ENCODE data around the gene MAFG. TPM values are rescaled to one million over a fixed set of nuclear protein-coding genes. Genes with fewer than 3 reads are reported as not detected.
A peak's percentile ranks its signal among the peaks of the same experiment; 100 is the strongest.

MAFG gene
- total RNA-seq, 1 donor from 2014 or later, result 23.6 TPM

- DNase-seq (ENCODE audit: low spot score), result no peak
- H3K9me3 Mint-ChIP-seq (ENCODE audit: unreplicated experiment), result no peaks in the 10 kb centered on the region
- peaks cover 6% of the 10 kb centered on the region for H3K36me3 Mint-ChIP-seq (ENCODE audit: low read depth, unreplicated experiment)
Measured at GRCh38 chr17:81879121-81879520, 48.4 kb downstream of the MAFG start.

GRCh38 chr17:81878294-81878693, 49.2 kb downstream of the MAFG start:
- DNase-seq (ENCODE audit: low spot score), result no peak
- TF ChIP-seq CTCF (IDR thresholded peaks at IDR 0.05; ENCODE audit: unreplicated experiment), result no peak
- no peak overlapping the region for H3K4me3 Mint-ChIP-seq (ENCODE audit: unreplicated experiment)

More at GRCh38 chr17:81879121-81879520, 48.4 kb downstream of the MAFG start:
- TF ChIP-seq CTCF (IDR thresholded peaks at IDR 0.05; ENCODE audit: unreplicated experiment), result no peak
- Mint-ChIP-seq H3K27me3 (ENCODE audit: unreplicated experiment) (peaks cover 1% of the 10 kb centered on the region), H3K4me1 (ENCODE audit: unreplicated experiment) (no peaks in the 10 kb centered on the region), H3K27ac (ENCODE audit: unreplicated experiment) (peak overlapping the region; percentile 43), H3K4me3 (ENCODE audit: unreplicated experiment) (no peak overlapping the region)

GRCh38 chr17:81877569-81877968, 50.0 kb downstream of the MAFG start:
- no peak for DNase-seq (ENCODE audit: low spot score)
- H3K27me3 Mint-ChIP-seq (ENCODE audit: unreplicated experiment), result peaks cover 1% of the 10 kb centered on the region
- H3K4me1 Mint-ChIP-seq (ENCODE audit: unreplicated experiment), result no peaks in the 10 kb centered on the region
- TF ChIP-seq CTCF (IDR thresholded peaks at IDR 0.05; ENCODE audit: unreplicated experiment), result no peak
- no peaks in the 10 kb centered on the region for H3K9me3 Mint-ChIP-seq (ENCODE audit: unreplicated experiment)
- peaks cover 4% of the 10 kb centered on the region for H3K36me3 Mint-ChIP-seq (ENCODE audit: low read depth, unreplicated experiment)
- no peak overlapping the region for H3K27ac Mint-ChIP-seq (ENCODE audit: unreplicated experiment)
- H3K4me3 Mint-ChIP-seq (ENCODE audit: unreplicated experiment), result peak overlapping the region; percentile 39

More at GRCh38 chr17:81878294-81878693, 49.2 kb downstream of the MAFG start:
- H3K36me3 Mint-ChIP-seq (ENCODE audit: low read depth, unreplicated experiment), result peaks cover 4% of the 10 kb centered on the region
- no peak overlapping the region for H3K27ac Mint-ChIP-seq (ENCODE audit: unreplicated experiment)
- peaks cover 1% of the 10 kb centered on the region for H3K27me3 Mint-ChIP-seq (ENCODE audit: unreplicated experiment)
- H3K4me1 Mint-ChIP-seq (ENCODE audit: unreplicated experiment), result no peaks in the 10 kb centered on the region
- H3K9me3 Mint-ChIP-seq (ENCODE audit: unreplicated experiment), result no peaks in the 10 kb centered on the region

- peak; percentile 91 for DNase-seq (ENCODE audit: low spot score)
- Mint-ChIP-seq H3K27me3 (ENCODE audit: unreplicated experiment) (peaks cover 17% of the 10 kb centered on the region), H3K9me3 (ENCODE audit: unreplicated experiment) (no peaks in the 10 kb centered on the region), H3K36me3 (ENCODE audit: low read depth, unreplicated experiment) (peaks cover 3% of the 10 kb centered on the region), H3K4me1 (ENCODE audit: unreplicated experiment) (peaks cover 3% of the 10 kb centered on the region), H3K4me3 (ENCODE audit: unreplicated experiment) (peak overlapping the region; percentile 89), H3K27ac (ENCODE audit: unreplicated experiment) (peak overlapping the region; percentile 83)
- no peak for TF ChIP-seq CTCF (IDR thresholded peaks at IDR 0.05; ENCODE audit: unreplicated experiment)
Measured at GRCh38 chr17:81871387-81872230, 55.9 kb downstream of the MAFG start.

- DNase-seq (ENCODE audit: low spot score), result no peak
- H3K4me3 Mint-ChIP-seq (ENCODE audit: unreplicated experiment), result peak within 1 kb of the TSS; percentile 93
- peaks cover 3% of the 10 kb centered on the region for H3K36me3 Mint-ChIP-seq (ENCODE audit: low read depth, unreplicated experiment)
- no peak for TF ChIP-seq CTCF (IDR thresholded peaks at IDR 0.05; ENCODE audit: unreplicated experiment)
- peaks cover 3% of the 10 kb centered on the region for H3K4me1 Mint-ChIP-seq (ENCODE audit: unreplicated experiment)
- peaks cover 17% of the 10 kb centered on the region for H3K27me3 Mint-ChIP-seq (ENCODE audit: unreplicated experiment)
- peak within 1 kb of the TSS; percentile 84 for H3K27ac Mint-ChIP-seq (ENCODE audit: unreplicated experiment)
- H3K9me3 Mint-ChIP-seq (ENCODE audit: unreplicated experiment), result no peaks in the 10 kb centered on the region
Measured at GRCh38 chr17:81870981-81871386, 56.6 kb downstream of the MAFG start, which contains the start of gene ARHGDIA. Gene ARHGDIA (minus strand): TSS chr17:81871337. CDS start chr17:81869930, 1,407 bp downstream.
